ENCODE data around the gene PRPH. TPM values are rescaled to one million over a fixed set of nuclear protein-coding genes. Genes with fewer than 3 reads are reported as not detected.
"Not testable (repeated sequence)": the region's sequence is repeated elsewhere in the genome, so short reads cannot be mapped to it uniquely, and the experiment has no call there.

PRPH gene
- total RNA-seq = 3.7 TPM

DNA sequence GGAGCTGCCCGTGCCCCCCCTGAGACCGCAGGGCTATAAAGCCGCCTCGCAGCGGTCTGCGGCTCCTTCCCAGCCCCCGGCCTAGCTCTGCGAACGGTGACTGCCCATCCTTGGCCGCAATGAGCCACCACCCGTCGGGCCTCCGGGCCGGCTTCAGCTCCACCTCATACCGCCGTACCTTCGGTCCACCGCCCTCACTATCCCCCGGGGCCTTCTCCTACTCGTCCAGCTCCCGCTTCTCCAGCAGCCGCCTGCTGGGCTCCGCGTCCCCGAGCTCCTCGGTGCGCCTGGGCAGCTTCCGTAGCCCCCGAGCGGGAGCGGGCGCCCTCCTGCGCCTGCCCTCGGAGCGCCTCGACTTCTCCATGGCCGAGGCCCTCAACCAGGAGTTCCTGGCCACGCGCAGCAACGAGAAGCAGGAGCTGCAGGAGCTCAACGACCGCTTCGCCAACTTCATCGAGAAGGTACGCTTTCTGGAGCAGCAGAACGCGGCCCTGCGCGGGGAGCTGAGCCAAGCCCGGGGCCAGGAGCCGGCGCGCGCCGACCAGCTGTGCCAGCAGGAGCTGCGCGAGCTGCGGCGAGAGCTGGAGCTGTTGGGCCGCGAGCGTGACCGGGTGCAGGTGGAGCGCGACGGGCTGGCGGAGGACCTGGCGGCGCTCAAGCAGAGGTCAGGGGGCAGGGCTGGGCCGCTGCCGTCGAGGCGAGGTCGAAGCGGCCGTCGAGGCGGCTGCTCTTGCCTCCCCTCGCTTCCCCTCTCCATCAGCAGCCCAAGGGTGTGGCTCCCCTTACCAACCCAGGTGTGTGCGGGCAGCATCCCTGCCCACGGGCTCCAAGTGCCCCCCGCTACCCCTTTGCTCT lies at the start of gene PRPH:
Gene PRPH, plus strand, starts transcription at position 66 of the 855 bp plus-strand sequence. Its CDS starts 54 bp downstream, at position 120.
- intact Hi-C loops (cut with DNase I) = no loop called here
- no peak for ATAC-seq
- DNase-seq (ENCODE audit: low spot score) = no peak

DNA sequence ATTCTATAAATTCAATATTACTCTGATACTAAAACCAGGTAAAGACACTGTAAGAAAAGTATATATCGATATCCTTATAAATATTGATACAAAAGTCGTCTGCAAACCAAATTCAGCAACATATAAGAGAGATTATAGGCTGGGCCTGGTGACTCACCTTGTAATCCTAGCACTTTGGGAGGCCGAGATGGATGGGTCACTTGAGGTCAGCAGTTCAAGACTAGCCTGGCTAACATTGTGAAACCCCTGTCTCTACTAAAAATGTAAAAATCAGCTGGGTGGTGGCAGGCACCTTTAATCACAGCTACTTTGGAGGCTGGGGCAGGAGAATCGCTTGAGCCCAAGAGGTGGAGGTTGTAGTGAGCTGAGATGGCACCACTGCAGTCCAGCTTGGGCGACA lies 43.6 kb upstream of the PRPH start:
- intact Hi-C loops (cut with DNase I) = no loop called here
- DNase-seq (ENCODE audit: low spot score) (no peak), ATAC-seq (no peak)

DNA sequence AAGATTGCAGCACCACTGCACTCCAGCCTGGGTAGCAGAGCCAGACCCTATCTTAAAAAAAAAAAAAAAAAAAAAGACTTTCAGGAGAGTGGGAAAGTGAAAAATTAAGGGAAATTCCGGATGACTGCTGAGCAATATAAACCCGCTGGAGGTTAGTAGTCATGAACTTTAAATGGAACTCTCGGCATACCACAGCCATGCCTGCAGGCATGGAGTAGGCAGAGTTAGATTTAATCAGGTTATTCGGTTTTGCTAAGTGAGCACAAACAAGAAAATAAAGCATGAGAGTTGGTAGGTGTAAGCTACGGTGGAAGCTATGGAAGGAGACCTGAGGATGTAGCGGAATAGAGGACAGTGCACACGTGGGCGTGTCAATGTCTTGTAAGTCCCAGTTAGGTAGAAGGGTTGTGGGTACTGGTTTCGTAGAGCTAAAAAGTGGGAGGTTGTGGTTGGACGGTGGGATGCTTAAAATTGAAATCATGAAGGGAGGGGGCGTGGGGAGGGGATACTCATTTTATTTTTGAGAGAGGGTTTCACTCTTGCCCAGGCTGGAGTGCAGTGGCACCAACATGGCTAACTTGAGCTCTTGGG lies 41.8 kb upstream of the PRPH start:
- intact Hi-C loops (cut with DNase I) = no loop called here
- ATAC-seq (no peak), DNase-seq (ENCODE audit: low spot score) (no peak)

DNA sequence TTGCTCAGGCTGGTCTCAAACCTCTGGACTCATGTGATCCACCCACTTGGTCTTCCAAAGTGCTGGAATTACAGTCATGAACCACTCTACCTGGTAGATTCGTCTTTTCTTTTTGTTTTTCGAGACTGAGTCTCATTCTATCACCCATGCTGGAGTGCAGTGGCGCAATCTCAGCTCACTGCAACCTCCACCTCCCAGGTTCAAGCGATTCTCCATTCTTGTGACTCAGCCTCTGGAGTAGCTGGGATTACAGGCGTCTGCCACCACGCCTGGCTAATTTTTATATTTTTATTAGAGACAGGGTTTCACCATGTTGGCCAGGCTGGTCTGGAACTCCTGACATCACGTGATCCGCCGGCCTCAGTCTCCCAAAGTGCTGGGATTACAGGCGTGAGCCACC lies 39.5 kb upstream of the PRPH start:
- intact Hi-C loops (cut with DNase I) = not testable (repeated sequence)

DNA sequence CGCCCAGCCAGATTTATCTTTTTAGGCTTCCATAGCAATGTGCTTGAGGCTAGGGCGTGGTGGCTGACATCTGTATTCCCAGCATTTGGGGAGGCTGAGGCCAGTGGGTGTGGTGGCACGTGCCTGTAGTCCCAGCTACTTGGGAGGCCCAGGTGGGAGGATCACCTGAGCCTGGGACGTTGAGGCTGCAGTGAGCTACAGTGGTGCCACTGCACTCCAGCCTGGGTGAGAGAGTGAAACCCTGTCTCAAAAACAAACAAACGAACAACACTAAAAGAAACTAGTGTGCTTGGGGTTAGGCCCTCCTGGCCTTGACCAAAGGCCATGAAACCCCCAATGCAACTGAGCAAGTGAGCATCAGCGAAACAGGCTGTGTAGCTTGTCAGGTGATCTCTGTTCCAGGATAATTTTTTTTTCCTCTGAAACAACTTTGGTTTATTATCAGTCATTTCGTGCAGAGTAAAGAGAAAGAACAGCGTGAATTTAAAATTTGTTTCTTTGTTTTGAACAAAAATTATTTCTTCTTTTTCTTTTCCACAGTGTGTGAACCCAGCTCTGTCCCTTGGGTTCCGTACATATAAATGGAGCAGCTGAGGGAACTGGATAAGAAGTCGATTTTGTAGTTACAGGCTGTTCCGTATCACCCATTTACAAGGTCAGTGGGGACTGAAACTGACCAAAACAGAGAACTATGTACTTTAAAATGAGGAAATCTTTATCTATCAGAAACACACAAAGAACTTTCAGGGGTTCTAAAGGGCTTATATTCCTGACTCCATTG lies 38.9 kb upstream of the PRPH start:
- ATAC-seq = no peak
- intact Hi-C loops (cut with DNase I) = no loop called here
- no peak for DNase-seq (ENCODE audit: low spot score)

More for the DNA sequence above, 39.5 kb upstream of the PRPH start:
- not testable (repeated sequence) for ATAC-seq; DNase-seq (ENCODE audit: low spot score)

DNA sequence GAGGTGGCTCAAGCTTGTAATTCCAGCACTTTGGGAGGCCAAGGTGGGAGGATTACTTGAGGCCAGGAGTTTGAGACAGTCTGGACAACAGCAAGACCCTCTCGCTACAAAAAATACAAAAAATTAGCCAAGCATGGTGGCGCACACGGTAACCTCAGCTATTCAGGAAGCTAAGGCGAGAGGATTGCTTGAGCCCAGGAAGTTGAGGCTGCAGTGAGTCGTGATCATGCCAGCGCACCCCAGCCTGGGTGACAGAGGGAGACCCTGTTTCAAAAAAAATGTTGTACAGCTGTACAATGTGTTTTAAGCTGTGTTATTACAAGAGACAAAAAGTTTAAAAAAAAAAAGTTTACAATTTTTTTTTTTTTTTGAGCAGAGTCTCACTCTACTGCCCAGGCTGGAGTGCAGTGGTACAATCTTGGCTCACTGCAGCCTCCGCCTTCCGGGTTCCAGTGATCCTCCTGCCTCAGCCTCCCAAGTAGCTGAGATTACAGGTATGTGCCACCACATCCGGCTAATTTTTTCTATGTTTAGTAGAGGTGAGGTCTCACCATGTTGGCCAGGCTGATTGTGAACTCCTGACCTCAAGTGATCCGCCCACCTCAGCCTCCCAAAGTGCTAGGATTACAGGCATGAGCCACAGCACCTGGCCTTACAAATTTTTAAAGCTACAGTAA lies 37.3 kb upstream of the PRPH start:
- intact Hi-C loops (cut with DNase I); DNase-seq (ENCODE audit: low spot score); ATAC-seq: not testable (repeated sequence)

DNA sequence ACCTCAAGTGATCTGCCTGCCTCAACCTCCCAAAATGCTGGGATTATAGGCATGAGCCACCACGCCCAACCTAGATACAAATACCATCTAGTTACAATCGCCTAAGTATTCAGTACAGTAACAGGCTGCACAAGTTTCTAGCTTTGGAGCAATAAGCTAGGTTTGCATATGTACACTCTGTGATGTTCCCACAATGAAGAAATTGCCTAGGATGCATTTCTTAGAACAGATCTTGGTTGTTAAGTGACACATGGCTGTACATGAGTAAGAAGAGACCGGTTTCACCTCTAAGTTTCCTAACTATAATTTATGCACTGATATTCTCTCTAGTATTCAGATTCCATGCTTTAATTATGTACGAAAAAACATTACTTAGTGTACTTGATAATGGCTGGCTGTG lies 35.5 kb upstream of the PRPH start:
- intact Hi-C loops (cut with DNase I) = no loop called here
- DNase-seq (ENCODE audit: low spot score) = no peak

DNA sequence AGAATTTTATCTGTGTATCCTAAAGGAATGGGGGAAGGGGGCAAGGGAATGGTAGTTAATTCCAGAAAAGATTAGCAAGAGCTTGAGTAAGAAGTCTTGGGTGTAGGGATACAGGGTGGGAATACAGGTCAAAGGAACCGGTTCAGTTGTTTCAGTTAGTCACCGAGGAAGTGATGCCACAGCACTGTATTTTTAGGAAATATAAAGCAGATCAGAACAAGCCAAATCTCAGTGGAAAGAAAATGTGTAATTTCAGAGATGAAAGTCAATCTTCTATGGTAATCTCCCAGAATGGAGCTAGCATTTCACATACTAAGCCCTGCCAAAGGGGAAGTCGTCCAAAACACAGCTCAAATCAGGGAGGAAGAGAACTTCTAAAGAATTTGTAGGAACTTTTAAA lies 34.8 kb upstream of the PRPH start:
- intact Hi-C loops (cut with DNase I) = no loop called here
- DNase-seq (ENCODE audit: low spot score) = no peak
- ATAC-seq = no peak

More for the DNA sequence above, 35.5 kb upstream of the PRPH start:
- ATAC-seq = no peak

DNA sequence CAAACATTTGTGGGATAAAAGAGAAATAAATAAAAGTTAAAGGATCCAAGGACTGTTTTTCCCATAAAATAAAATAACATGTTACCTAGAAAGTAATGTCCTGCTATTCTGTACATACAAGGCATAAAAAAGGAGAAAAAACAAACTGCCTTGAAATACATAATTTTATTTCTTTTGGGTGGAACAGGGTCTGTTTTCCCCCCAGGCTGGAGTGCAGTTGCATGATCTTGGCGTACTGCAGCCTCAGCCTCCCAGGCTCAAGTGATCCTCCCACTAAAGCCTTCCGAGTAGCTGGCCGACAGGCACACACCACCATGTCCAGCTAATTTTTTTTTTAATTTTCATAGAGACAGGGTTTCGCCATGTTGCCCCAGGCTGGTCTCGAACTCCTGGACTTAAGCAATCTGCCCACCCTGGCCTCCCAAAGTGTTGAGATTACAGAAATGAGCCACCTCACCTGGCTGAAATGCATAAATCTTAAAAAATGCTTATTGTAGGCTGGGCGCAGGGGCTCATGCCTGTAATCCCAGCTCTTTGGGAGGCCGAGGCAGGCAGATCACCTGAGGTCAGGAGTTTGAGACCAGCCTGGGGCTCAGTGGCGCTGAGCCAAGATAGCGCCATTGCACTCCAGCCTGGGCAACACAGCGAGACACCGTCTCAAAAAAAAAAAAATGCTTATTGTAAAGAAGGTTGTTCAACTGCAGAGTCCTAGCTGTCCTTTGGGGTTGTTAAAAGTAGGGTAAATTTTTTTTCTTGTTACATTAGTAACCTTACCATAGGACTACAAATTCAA lies 34.2 kb upstream of the PRPH start:
- DNase-seq (ENCODE audit: low spot score) (no peak), ATAC-seq (no peak)
- intact Hi-C loops (cut with DNase I) = no loop called here

DNA sequence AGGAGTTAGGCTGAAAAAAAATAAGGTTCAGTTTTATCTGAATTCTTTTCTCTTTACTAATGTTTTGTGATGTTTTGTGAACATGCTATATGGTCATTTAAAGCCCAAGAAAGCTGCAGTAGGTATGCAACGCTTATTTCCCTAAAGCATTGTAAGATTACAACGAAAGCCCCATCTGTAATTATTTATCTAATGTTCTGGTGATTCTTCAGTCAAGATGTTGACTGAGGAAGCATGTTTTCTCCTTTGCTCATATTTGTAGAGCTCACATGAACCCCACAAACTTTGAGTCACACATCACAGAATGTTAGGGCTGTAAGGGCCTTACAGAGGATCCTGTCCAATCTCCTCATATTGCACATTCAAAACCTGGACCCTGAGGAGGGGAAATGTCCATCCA lies 33.2 kb upstream of the PRPH start:
- intact Hi-C loops (cut with DNase I) = no loop called here
- no peak for ATAC-seq
- no peak for DNase-seq (ENCODE audit: low spot score)

DNA sequence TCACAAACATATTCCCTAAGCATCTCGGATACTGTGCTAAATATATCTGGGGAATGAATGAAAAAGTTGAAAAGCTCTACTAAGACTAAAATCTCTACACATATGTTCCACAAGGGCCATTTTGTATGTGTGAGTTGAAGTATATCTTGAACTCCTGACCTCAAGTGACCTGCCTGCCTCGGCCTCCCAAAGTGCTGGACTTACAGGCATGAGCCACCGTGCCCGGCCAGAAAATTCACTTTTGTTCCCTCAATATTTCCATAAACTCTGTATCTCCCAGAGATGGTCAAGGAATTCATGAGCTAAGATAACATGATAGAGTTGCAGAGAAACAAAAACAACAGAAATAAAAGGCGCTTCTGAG lies 31.6 kb upstream of the PRPH start:
- ATAC-seq = no peak
- intact Hi-C loops (cut with DNase I) = no loop called here
- no peak for DNase-seq (ENCODE audit: low spot score)

DNA sequence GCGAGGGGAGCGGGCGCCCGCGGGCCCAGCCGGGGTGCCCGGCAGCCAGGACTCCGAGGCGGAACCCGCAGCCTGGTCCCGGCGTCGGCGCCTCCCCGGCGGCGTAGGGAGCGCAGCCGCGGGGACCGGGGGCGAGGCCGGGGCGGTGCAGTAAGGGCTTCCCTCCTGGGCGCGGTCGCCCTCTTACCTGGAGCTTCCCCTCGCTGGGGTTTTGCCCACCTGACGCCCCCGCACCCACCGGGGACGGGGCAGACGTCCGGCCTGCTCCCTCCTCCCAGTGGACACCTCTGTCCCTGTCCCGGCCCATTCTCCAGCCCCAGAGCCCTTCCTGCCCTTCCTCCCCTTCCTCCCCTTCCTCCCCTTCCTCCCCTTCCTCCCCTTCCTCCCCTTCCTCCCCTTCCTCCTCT lies 30.5 kb upstream of the PRPH start:
- ATAC-seq = peak; percentile 35
- intact Hi-C loops (cut with DNase I) = no loop called here

DNA sequence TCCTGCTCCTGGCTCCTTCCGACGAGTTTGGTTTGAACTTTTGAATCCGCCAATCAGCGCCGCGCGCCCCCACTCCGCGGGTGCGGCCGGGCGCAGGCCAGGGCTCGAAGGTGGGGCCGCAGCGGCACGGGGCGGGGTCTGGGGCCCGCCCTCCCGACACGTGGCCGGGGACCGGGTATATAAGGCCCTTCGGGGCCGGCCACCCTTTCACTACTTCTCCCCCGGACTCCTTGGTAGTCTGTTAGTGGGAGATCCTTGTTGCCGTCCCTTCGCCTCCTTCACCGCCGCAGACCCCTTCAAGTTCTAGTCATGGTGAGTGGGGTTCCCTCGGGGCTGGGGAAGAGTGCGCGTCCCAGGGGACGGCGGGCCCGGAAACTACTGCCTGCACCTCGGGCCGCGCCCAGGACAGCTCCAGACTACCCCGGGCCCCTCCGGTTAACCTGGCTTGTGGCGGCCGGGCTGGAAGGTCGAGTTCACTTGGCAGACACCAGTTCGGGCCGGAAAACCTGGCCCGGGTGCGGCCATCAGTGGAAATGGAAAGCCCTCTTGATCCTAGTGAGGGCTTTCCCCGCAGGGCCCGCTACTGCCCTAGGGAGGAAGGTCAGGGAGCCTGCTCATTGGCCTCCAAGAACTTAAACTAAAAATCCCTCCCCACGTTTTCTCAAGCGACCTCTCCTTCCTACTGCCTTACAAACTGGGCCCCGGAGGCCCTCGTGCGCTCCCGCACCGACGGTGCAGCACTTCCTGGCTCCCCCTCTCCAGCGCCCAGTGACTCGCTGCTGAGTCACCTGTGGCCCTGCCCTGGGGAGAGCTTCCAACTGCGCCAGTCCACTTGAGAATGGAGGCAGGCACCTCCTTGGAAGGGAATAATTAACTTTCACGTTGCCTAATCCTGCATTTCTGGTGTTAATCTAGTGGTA lies 29.8 kb upstream of the PRPH start, which contains the start of gene TUBA1C:
Gene TUBA1C, plus strand, starts transcription at position 210 of the 920 bp plus-strand sequence. Its CDS starts 100 bp downstream, at position 310.
- ATAC-seq = peak; percentile 97
- intact Hi-C loops (cut with DNase I) = no loop called here

More for the DNA sequence above, 30.5 kb upstream of the PRPH start:
- no peak for DNase-seq (ENCODE audit: low spot score)

DNA sequence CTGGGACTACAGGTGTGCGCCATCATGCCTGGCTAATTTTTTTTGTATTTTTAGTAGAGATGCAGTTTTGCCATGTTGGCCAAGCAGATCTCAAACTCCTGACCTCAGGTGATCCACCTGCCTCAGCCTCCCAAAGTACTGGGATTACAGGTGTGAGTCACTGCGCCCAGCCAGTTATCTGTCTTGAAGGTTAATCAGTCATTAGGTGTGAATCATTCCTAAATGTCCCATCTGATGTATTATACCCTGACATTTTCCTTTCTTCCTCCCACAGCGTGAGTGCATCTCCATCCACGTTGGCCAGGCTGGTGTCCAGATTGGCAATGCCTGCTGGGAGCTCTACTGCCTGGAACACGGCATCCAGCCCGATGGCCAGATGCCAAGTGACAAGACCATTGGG lies 25.8 kb upstream of the PRPH start:
- intact Hi-C loops (cut with DNase I); ATAC-seq; DNase-seq (ENCODE audit: low spot score): not testable (repeated sequence)

More for the DNA sequence above, 29.8 kb upstream of the PRPH start, which contains the start of gene TUBA1C:
- peak; percentile 94 for DNase-seq (ENCODE audit: low spot score)

DNA sequence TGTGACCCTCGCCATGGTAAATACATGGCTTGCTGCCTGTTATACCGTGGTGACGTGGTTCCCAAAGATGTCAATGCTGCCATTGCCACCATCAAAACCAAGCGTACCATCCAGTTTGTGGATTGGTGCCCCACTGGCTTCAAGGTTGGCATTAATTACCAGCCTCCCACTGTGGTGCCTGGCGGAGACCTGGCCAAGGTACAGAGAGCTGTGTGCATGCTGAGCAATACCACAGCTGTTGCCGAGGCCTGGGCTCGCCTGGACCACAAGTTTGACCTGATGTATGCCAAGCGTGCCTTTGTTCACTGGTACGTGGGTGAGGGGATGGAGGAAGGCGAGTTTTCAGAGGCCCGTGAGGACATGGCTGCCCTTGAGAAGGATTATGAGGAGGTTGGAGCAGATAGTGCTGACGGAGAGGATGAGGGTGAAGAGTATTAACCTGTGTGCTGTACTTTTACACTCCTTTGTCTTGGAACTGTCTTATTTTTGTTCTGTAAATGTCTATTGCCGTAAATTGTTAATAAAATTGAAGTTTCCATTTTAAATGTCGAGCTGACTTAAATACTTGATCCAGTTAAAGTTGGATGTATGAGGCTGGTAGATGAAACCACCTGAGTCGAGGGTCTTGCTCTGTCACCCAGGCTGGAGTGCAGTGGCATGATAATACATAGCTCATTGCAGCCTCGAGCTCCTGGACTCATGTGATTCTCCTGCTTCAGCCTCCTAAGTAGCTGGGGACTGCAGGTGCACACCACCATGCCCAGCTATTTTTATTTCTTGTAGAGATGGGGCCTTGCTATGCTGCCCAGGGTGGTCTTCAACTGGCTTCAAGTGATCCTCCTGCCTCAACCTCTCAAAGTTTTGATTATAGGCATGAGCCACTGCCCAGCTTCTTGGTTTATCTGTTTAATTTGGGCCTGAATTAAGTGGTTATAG lies 21.9 kb upstream of the PRPH start:
- intact Hi-C loops (cut with DNase I) = no loop called here
- DNase-seq (ENCODE audit: low spot score) (no peak), ATAC-seq (no peak)

DNA sequence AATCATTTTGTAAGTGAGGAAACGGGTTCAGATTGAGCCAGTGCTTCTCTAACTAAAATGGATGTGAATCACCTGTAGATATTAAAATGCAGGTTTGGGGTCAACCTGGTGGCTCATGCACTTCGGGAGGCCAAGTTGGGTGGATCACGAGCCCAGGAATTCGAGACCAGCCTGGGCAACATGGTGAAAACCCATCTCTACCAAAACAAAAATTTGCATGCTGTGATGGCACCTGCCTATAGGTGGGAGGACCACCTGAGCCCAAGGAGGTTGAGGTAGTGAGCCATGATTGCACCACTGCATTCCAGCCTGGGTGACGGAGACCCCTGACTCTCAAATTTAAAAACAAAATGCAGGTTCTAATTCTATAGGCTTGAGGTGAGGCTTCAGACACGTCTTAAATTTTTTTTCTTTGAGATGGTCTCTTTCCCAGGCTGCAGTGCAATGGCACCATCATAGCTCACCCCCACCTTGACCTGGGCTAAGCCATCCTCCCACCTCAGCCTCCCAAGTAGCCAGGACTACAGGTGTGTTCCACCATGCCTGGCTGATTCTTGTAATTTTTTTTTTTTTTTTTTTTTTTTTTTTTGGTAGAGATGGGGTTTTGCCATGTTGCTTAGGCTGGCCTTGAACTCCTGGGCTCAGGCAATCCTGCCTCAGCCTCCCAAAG lies 21.1 kb upstream of the PRPH start:
- DNase-seq (ENCODE audit: low spot score) (no peak), ATAC-seq (no peak)
- intact Hi-C loops (cut with DNase I) = no loop called here

Data from sciatic nerve (tissue), 2 donors.